Measurements from ENCODE around the gene MYL4. TPM values are rescaled to one million over a fixed set of nuclear protein-coding genes. Genes with fewer than 3 reads are reported as not detected.

MYL4 gene
- total RNA-seq (2022; extraction: Qiagen RNA extraction): 0.29 to 0.39 TPM (median 0.31 TPM) in 4 of 5 replicates, not detected in the other

DNA sequence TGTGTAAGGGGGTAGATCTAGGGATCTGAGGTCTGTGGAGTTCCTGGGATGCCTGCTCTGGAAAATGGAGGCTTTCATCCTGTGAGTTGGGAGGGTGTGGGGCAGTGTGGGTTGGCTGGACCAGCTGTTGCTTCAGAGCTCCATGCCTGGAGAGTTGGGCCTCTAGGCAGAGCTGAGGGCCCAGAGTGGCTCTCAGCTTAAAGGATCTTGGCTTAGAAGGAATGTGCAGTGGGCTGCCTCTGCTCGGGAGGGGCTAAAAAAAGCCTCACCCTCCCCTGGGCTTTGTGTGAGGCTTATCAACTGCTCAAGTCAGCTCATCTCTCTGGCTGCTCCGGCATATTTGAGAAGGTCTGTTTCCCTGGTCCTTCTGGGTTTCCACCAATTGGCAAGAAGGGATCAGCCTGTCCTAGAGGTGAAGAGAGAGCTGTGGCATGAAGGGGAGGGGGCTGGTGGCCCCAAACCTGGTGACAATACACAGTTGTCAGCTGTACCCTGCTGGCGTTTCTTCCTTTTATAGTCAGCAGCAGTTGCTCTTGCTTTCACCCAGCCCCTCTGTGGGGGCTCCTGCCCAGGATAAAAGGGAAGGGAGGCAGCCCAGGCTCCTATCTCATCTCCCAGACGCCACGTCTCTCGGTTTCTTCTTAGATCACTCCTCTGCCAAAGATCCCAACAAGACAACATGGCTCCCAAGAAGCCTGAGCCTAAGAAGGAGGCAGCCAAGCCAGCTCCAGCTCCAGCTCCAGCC is at the start of gene MYL4:
MYL4 (plus strand) TSS at position 605 of the 745 bp plus-strand sequence; CDS start at position 680, 75 bp downstream.

DNA sequence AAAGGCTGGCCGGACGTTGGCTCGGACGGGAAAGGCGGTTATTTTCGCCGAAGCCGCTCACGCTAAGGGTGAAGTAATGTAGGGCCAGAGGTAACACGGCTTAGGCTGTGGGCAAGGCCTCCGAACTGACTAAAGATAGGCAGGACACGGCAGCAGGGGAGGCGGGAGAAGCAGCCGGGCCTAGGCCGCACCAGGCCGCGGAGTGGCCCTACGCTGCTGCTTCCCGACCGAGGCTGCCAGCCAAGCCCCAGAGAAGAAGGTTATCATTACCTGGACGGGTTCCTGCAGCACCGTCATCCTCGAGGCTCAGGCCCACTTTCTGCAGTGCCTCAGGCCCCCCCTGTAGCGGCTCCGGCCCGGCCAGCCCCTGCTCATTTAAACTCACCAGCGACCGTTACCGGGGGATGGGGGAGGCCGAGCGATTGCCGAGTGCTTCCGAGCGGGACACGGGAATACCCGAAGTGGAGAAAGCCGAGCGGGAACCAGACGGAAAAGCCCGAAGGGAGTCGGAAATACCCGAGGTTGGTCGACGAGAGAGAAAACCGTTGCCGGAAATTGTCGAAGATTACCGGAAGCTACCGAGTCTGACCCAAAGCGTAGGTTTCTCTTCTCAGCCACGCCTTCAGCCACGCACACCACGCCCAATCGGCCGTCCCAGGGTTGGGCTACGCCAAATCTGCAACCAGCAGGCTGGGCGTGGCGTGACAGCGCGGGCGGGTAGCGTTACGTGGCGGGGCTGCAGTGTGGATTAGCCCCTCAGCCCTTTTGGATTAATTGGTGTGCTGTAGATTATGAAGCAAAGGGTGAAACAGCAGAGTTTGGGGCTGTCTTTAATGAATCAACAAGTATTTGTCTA is 20.0 kb upstream of the MYL4 start, which contains the start of gene CDC27:
CDC27 (minus strand) TSS at position 420 of the 856 bp plus-strand sequence; CDS start at position 297, 123 bp downstream.

DNA sequence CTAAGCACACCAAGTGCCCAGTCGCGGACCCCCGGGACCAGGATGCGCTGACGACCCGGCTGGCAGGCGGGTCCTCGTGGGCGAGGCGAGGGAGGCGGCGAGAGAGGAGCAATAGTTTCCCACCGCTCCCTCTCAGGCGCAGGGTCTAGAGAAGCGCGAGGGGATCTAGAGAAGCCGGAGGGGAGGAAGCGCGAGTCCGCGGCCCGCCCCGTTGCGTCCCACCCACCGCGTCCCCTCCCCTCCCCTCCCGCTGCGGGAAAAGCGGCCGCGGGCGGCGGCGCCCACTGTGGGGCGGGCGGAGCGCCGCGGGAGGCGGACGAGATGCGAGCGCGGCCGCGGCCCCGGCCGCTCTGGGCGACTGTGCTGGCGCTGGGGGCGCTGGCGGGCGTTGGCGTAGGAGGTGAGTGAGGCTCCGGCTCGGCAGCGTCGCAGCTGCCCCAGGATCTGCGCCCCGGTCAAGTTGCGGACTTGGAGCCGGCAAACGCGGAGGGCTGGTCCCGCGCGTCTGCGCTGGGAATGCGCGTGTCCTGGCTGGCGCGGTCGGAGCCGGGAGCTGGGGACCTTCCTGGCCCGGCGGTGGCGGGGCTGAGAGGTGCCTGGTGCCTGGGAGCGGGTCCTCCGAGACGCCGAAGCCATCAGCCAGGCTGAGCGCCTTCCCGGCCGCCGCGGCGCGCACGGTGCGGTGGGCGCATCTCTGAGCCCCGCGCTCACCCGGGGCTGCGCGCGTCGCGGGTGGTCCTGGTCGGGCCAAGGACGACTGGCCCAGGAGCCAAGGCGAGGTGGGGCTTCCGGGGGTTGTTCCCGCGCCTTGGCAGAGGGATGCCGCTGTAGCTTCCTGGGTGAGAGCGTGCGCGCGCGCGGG is 44.6 kb downstream of the MYL4 start, which contains the start of gene ITGB3:
ITGB3 (plus strand) TSS at position 287 of the 862 bp plus-strand sequence; CDS start at position 322, 35 bp downstream.

Other genes starting within 250 kb of the MYL4 start
- 0.57 to 1.1 TPM (median 0.63 TPM) in 5 replicates for gene RPRML, start 230.1 kb upstream of the MYL4 start, total RNA-seq (2022; extraction: Qiagen RNA extraction)
- gene CDC27, start 20.1 kb upstream of the MYL4 start, total RNA-seq (2022; extraction: Qiagen RNA extraction): 61.6 to 83.9 TPM (median 79.1 TPM) in 5 replicates
- 2.2 to 5.5 TPM (median 4.4 TPM) in 5 replicates for gene ITGB3, start 44.5 kb downstream of the MYL4 start, total RNA-seq (2022; extraction: Qiagen RNA extraction)
- 1.8 to 3.2 TPM (median 1.9 TPM) in 5 replicates for gene EFCAB13, start 114.6 kb downstream of the MYL4 start, total RNA-seq (2022; extraction: Qiagen RNA extraction)

Measured in A549 treated with Mapracorat at 1 μM for 4 hours (cell line).